Kidney epithelial cell (primary cell): ENCODE results near the gene TMEM132D. TPM values are rescaled to one million over a fixed set of nuclear protein-coding genes. Genes with fewer than 3 reads are reported as not detected.

Experiments used
- DNase-seq: peaks from one replicate; pipeline ENCODE4 v3.0.0-alpha.2; 2010; ENCODE audit warnings: low read depth
- H3K27me3 ChIP-seq: 2 replicates; pipeline ENCODE4 v1.6.0; 2011; ENCODE audit warnings: low read length; ENCODE audit not compliant: control insufficient read depth, insufficient read depth
- H3K36me3 ChIP-seq: 2 replicates; pipeline ENCODE4 v1.5.1; 2011; ENCODE audit warnings: low read length; ENCODE audit not compliant: control insufficient read depth, insufficient read depth
- H3K4me3 ChIP-seq: 2 replicates; pipeline ENCODE4 v1.5.1; 2011; ENCODE audit warnings: low read depth, mild to moderate bottlenecking, control low read depth, low read length
- total RNA-seq: library from RNA; depleted of rRNA; stranded (reverse); fragments of >200 nt; gene quantifications from 2 replicates; pipeline ENCODE4 v1.2.3, GENCODE V29; 2015
- TF ChIP-seq, protein P1 (sequence below): IDR thresholded peaks from 2 replicates; pipeline ENCODE4 v1.5.1; 2011; ENCODE audit warnings: mild to moderate bottlenecking, moderate library complexity, low read length, control low read depth, inconsistent platforms; ENCODE audit not compliant: insufficient read depth, poor library complexity, severe bottlenecking

Gene TMEM132D
- total RNA-seq, 1 donor from 2014 or later, result 6.4 TPM

DNA sequence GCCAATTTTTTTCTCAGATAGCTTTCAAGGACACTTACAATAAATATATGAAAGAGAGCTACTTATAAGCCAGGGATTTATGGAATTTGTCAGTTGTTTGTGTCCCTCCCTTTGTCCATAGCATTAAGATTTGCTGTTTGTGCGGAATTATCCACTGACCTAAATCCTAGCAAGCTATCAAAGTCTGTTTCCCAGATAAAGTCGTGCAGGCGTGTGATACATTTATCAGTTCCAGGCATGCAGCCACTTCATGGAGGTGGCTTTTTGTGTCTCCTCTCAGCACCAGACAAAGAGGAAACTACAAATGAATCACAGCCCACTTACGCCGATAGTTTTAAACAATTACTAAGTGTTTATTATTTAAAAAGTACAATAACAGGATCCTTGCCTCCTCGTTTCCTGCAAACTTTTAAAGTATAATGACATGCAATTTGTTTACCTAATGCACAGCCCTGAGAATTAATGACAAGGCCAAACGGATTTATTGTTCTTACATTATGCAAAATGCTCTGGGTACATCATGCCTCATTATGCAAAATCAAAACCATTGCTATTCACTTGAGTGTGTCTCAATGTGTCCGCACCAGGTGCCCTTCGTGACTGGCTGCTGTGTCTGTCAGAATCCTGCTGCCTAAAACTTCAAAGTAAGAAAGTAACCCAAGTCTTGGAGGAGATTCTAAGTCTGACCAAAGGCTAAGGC, 627.3 kb downstream of the TMEM132D start:
- TF ChIP-seq, protein P1, sequence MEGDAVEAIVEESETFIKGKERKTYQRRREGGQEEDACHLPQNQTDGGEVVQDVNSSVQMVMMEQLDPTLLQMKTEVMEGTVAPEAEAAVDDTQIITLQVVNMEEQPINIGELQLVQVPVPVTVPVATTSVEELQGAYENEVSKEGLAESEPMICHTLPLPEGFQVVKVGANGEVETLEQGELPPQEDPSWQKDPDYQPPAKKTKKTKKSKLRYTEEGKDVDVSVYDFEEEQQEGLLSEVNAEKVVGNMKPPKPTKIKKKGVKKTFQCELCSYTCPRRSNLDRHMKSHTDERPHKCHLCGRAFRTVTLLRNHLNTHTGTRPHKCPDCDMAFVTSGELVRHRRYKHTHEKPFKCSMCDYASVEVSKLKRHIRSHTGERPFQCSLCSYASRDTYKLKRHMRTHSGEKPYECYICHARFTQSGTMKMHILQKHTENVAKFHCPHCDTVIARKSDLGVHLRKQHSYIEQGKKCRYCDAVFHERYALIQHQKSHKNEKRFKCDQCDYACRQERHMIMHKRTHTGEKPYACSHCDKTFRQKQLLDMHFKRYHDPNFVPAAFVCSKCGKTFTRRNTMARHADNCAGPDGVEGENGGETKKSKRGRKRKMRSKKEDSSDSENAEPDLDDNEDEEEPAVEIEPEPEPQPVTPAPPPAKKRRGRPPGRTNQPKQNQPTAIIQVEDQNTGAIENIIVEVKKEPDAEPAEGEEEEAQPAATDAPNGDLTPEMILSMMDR, result no peak
- DNase-seq, result no peak

DNA sequence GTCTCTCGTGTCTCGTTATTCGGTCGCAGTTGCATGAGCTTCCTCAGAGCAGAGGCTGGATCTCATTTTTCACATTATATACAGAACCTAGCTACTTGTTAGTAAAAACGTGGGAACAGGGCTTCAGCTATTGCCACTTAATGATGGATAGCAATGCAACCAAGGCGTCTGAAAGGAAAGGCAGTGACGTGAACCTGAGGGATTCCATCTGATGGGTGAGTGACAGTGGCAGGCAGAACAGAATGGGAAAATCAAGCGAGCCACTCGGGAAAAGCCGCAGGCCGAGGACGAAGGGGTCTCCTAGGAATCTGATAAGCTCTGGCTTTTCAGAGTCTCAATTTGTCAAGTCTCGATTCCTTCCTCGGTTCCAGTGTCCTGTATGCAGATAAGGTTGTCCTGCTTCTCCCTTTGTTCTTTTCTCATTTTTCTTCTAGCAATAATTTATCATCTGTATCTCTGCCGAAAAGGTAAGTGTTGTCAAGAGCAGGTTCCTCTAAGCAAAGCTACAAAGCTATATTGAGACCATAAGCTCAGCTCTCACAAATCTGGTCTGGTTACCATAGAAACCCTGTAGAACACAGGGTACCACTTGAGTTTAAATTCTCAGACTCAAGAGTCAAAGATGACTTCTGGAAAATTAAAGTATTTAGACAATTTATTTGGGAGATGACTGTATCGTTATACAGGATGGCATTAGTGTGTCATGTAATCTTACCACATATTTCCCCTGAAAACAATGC, 633.9 kb downstream of the TMEM132D start:
- Histone ChIP-seq H3K4me3 (no peak overlapping the region), H3K27me3 (no peaks in the 10 kb centered on the region), H3K36me3 (no peaks in the 10 kb centered on the region)
- TF ChIP-seq, protein P1, result no peak
- no peak for DNase-seq

More for the DNA sequence above, 627.3 kb downstream of the TMEM132D start:
- no peak overlapping the region for H3K4me3 ChIP-seq
- no peaks in the 10 kb centered on the region for H3K27me3 ChIP-seq
- H3K36me3 ChIP-seq, result no peaks in the 10 kb centered on the region

DNA sequence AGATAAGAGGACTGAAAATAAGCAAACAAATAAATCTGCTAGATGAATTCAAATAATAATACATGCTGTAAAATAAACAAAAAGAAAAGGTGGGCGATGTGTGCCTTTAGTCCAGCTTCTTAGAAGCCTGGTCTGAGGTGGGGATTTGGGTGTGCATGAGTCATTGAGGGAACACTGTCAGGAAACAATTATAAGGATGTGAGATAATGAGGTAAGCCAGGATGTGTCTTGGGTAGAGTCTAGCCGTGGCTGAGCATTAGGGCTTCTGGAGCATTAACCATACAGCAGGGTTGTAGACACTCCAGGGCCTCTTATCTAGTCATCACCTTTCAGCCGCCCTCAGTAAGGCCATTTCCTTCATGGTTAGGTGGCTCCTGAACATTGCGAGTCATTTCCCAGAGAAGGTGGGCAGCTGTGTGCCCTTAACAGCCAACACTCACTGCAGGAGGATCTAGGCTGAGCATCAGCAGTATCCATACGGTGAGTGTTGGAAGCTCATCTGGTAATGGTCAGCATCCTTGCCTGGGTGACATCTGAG, 645.0 kb downstream of the TMEM132D start:
- Histone ChIP-seq H3K36me3 (no peaks in the 10 kb centered on the region), H3K4me3 (no peak overlapping the region), H3K27me3 (no peaks in the 10 kb centered on the region)
- TF ChIP-seq, protein P1, result no peak
- no peak for DNase-seq

DNA sequence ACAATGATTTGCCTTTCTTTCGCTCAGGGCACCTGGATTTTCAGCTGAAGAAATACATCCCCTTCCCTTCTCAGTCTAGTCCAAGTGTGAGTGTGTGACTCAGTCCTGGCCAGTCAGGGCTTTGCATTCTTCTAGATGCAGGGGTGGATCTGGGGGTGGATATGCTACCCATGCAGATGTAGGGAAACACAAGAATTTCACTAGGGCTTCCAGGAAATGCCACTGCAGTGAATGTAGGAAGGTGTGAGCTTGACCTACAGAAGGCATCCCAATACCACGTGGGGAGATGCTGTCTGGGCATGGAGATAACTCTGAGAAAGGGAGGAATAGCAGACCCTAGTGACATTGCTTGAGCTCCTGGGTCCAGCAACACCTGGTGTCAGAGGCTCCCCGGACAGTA, 646.3 kb downstream of the TMEM132D start:
- Histone ChIP-seq H3K4me3 (no peak overlapping the region), H3K36me3 (no peaks in the 10 kb centered on the region), H3K27me3 (no peaks in the 10 kb centered on the region)
- TF ChIP-seq, protein P1, result no peak
- DNase-seq, result no peak

DNA sequence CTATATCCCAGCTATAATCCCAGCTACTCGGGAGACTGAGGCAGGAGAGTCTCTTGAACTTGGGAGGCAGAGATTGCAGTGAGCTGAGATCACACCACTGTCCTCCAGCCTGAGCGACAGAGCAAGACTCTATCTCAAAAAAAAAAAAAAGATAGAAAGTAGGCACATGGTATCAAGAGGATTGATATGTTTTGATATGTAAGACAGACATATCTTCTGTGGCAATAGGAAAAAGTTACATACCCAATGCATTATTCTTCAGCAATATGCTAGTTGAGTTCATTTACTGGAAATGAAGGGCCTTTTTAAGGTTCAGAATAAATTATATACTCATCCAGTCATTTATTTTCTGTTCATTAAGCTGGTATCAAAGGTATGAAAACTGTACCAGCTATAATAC, 657.2 kb downstream of the TMEM132D start:
- TF ChIP-seq, protein P1, result no peak
- no peak for DNase-seq
- no peak overlapping the region for H3K4me3 ChIP-seq
- H3K36me3 ChIP-seq, result no peaks in the 10 kb centered on the region
- no peaks in the 10 kb centered on the region for H3K27me3 ChIP-seq
